Activated CD8-positive, alpha-beta memory T cell treated with anti-CD3 and anti-CD28 coated beads for 1 hour (primary cell): ENCODE results near the gene TRPM2.

ENCODE experiments used
- DNase-seq, 2 donors: peaks; one replicate each; pipeline ENCODE4 v3.0.0-alpha.2; 2020; ENCODE audit warnings: low read depth in 1 of 2; ENCODE audit errors: extremely low read depth in 1 of 2

The TRPM2 gene

DNA sequence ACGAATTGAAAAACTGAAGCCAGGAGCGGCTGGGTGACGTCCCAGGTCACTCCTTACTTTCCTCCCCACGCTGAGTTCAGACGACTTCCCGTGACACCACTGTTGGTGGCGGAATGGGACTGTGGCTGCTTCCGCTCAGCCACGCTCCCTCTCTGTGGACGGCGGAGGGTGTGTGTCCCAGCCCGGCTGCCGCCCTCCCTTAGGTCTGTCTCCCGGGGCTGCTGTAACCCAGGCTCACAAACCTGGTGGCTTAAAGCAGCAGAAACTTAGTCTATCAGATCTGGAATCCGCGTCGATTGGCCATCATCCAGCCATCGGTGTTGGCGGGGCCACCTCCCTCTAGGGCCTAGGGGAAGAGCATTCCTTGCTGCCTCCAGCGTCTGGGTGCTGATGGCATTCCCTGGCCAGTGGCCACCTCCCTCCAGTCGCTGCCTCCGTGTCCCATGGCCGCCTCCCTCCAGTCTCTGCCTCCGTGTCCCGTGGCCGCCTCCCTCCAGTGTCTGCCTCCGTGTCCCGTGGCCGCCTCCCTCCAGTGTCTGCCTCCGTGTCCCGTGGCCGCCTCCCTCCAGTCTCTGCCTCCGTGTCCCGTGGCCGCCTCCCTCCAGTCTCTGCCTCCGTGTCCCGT lies 17.5 kb downstream of the TRPM2 start:
- DNase-seq: no peak

DNA sequence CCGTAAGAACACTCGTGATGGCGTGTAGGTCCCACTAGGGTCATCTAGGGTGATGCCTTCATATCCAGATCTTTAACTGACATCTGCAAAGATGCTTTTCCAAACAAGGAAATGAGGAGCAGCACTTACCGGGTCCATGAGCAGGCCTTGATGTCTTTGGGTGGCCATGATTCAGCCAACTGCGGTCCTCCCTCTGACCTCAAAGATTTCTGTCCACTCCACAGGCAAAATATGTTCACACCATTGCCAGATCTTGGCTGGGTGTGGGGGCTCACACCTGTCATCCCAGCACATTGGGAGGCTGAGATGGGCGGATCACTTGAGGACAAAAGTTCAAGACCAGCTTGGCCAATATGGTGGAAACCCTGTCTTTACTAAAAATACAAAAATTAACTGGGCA lies 18.2 kb downstream of the TRPM2 start:
- no peak for DNase-seq

- no peak for DNase-seq
Measured at GRCh38 chr21:44372616-44373015, 19.2 kb downstream of the TRPM2 start.

DNA sequence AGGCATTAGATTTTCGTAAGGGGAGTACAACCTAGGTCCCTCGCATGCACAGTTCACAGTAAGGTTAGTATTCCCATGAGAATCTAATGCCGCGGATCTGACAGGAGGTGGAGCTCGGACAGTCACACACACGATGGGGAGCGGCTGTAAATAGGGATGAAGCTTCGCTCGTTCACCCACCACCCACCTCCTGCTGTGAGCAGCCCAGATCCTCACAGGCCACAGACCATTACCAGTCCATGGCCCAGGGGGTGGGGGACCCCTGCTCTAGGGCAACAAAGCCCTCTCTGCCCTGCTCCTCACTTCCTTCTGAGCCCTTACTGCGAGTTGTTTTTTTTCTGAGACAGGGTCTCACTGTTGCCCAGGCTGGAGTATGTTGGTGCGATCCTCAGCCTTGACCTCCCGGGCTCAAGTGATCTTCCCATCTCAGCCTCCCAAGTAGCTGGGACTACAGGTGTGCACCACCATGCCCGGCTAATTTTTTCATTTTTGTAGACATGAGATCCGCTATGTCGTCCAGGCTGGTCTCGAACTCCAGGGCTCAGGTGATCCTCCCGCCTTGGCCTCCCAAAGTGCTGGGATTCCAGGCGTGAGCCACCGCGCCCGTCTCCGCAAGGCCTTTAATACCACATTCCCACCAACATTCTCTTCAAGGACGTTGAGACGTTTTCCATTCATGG lies 21.3 kb downstream of the TRPM2 start:
- DNase-seq: no peak

GRCh38 chr21:44375281-44375651 lies 21.8 kb downstream of the TRPM2 start:
- no peak for DNase-seq

- DNase-seq: no peak
Measured at GRCh38 chr21:44375761-44376241, 22.4 kb downstream of the TRPM2 start.

- no peak for DNase-seq
Measured at GRCh38 chr21:44376606-44377005, 23.2 kb downstream of the TRPM2 start.

DNA sequence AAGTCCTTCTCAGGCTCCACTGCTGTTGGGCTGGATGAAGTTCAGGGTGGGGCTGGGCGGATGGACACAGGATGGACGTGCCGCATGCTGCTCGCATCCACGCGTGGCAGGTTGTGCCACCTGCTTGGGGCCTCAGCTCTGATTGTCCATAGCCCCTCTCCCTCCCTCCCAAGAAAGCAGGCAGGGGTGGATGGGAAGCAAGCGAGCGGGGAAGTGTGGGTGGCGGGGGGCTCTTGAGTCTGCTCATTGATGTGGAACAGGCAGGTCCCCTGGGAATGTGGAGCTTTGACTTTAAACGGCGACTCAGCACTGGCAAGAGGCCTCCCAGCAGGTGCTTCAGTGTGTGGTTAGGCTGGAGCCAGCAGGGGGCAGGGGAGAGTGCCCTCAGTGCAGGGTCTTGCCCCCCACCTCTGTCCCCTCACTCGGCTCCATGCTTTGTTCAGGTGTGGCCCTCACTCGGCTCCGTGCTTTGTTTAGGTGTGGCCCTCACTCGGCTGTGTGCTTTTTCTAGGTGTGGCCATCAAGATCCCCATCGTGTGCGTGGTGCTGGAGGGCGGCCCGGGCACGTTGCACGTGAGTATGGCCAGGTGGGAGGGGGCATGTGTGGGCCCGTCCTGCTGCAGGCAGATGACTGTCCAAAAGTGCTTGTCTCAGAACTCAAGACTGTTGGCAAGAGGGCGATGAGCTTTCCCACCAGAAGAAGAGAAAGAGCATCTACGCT lies 23.9 kb downstream of the TRPM2 start:
- DNase-seq: no peak

DNA sequence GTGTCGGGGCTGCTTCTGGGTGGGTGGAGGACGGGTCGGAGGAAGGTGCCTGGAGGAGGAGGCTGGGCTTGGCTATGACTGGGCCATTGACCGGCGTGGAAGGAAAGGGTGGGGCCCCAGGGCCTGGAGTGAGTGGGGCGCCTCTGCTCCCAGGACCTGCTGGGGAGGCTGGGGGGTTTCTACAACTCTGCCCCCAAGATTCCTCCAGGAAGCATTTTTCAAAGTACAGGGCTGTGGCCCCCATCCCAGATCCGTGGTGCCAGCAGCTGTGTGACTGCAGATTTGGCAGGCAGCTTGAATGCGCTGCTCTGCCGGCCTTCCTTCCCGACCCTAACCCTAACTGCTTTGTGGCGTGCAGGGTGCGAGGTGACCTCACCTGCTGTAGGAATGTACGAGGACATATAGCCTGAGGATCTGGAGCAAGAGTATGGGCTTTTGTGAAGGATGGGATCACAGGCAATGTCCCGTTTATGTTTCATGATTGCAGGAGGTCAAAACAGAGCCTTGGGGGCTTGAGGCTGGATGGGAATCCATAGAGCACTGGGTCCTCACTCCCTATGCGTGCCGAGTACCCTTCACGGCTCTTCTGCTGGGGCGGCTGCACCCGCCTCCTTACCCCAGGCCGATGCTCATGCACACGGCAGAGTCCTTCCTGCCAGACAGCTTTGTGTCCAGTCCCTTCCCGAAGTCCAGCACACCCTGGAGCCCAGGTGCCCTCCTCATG lies 24.7 kb downstream of the TRPM2 start:
- DNase-seq: no peak

DNA sequence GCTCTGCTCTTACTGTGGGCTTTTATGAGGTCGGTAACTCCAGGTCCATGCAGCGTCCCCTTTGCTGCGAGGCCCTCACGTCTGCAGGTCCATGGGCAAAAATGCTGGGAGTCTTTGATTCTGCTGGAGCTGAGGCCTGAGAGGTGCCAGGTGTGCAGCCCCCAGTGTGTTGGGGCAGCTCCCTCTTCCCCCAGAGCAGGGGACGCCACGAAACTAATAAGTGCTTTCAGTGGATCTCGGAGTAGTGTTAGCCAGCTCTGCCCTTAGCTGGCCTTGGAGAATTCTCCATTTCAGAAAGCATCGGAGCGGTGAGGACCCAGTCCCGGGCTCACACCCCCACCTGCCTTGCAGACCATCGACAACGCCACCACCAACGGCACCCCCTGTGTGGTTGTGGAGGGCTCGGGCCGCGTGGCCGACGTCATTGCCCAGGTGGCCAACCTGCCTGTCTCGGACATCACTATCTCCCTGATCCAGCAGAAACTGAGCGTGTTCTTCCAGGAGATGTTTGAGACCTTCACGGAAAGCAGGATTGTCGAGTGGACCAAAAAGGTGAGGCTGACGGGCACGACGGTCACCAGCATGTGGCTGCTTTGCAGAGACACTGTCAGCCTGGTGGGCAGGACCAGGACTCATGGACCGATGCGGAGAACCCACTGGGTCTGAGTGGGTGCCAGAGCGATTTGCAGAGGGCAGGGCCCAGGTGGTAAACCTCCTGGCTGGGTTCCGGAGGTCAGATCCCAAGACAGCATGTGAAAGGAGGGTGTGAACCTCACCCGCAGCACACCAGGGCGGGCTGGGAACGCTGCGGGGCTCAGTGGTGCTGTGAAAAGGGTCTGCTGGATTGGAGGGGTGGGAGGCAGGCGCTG lies 25.5 kb downstream of the TRPM2 start:
- DNase-seq: no peak

DNA sequence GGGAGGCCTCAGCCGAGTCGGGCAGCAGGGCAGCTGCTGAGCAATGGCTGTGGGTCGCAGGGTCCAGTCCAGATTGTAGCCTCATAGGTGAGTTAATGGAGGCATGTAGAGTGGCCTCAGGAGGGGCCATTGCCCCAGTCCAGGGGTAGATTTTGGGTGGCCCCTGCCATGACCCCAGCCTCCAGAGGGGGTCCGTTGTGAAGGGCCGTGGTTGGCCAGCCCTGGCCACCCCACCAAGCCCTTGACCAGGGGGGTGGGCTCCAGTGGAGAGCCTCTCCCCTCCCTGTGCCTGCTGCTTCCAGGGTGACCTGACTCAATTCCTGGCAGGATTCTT lies 26.1 kb downstream of the TRPM2 start:
- DNase-seq: no peak

DNA sequence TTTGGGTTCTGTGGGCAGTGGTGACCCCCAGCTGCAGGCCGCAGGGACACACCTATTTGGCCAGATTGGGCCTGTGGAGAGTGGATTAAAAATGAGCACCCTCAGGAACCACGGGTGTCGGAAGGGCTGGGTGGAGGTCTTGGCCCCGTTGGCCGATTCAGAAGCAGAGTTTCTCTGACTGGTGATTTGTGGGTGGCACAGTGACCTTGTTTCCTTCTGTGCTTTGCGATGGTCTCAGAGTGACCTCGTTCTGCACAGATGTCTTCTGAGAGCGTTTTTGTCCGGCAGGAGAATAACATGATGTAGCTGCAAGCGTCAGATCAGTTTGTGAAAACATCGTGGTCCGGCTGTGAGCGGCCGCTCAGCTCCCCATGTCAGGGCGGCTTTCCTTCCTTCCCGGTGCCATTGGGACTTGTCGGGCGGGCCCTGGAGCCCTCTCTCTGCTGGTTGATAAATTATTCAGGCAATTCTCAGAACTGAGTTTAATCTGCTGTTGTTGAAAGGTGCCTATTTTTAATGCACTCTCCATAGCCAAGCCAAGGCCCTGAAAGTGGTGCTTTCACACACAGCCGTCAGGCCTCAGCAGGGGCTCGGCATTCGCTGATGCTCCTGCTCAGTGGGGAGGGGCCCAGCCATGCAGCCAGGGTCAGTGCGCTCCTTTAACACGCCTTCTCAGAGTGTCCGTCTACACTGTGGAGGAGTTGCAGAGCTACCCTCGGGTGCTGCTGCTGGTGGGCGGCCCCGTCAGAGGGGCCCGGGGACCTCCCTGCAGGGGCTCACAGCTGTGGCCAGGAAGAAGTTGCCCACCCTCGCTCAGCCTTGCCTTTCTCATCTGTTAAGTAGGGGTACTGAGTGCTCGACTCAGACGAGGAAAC lies 26.8 kb downstream of the TRPM2 start:
- DNase-seq: no peak

DNA sequence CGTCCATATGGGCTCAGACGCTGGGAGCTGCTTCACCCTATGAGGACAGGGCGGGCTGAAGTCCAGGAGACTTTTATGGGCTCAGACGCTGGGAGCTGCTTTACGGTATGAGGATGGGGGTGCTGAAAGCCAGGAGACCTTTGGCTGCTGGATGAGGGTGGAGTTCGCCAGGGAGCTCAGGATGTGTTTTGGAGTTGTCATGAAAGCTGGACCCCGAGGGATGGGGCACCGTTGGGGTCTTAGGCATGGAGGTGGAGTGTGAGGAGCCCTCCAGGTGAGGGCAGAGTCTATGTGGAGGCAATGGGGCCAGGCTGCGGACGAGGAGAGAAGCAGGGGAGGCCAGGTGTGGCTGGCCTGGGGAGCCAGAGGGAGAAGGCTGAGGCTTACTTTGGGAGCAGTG lies 27.5 kb downstream of the TRPM2 start:
- no peak for DNase-seq

DNA sequence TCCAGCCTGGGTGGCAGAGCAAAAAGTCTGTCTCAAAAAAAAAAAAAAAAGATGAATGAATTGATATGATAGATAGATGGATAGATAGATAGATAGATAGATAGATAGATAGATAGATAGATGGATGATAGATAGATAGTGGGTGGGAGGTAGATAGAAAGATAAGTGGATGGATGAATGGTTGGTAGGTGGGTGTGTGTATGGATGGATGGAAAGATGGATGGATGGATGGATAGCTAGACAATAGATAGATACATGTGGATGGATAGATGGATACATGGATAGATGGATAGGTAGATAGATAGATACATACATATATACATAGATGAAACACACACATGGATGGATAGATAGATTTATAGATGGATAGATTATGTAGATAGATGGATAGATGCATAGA lies 28.5 kb downstream of the TRPM2 start:
- DNase-seq: no peak

DNA sequence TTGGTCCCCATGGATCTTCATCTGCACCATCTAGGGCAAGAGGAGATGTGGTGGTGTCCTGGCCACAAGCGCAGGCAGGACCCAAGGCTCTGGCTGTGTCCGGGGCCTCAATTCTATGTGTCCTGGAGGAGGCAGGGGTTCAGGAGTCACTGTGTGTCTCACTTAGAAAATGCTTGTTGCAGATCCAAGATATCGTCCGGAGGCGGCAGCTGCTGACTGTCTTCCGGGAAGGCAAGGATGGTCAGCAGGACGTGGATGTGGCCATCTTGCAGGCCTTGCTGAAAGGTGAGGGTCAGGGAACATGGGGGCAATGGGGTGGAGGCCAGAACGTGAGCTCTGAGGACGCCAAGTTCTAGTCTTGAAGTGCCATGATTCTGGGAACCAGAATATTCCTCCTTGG lies 29.1 kb downstream of the TRPM2 start:
- no peak for DNase-seq

GRCh38 chr21:44383216-44383615 lies 29.8 kb downstream of the TRPM2 start:
- DNase-seq: no peak

- DNase-seq: no peak
Measured at GRCh38 chr21:44384968-44385367, 31.5 kb downstream of the TRPM2 start.

DNA sequence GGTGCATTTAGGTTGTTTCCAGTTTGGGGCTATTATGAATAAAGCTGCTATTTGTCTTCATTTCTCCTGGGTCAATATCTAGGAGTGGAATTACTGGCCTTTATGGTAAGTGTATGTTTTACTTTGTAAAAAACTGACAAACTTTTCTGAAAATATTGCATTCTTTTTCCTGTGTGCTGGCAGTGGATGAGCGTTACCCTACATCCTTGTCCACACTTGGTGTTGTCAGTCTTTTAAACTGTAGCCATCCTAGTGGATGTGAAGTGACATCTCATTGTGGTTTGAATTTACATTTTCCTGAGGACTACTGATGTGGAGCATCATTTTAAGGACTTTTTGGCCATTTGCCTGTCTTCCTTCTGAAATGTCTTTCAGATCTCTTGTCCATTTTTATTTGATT lies 35.9 kb downstream of the TRPM2 start:
- no peak for DNase-seq

DNA sequence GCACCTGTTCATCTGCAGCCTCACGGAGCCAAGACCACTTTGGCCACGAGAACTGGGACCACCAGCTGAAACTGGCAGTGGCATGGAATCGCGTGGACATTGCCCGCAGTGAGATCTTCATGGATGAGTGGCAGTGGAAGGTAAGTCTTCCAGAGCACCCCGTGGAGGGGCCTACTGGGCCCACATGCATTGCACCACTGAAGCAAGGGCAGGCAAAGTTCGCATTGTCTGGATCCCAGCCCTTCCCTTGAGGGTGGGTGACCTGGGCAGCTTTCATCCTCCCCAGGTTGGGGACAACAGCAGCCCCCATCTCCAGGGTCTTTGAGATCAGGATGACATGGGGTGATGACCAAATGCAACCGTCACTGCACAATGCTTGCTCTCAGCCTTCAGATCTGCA lies 37.5 kb downstream of the TRPM2 start:
- DNase-seq: no peak
